ENCODE results near the gene ELMOD1.

Gene ELMOD1

DNA sequence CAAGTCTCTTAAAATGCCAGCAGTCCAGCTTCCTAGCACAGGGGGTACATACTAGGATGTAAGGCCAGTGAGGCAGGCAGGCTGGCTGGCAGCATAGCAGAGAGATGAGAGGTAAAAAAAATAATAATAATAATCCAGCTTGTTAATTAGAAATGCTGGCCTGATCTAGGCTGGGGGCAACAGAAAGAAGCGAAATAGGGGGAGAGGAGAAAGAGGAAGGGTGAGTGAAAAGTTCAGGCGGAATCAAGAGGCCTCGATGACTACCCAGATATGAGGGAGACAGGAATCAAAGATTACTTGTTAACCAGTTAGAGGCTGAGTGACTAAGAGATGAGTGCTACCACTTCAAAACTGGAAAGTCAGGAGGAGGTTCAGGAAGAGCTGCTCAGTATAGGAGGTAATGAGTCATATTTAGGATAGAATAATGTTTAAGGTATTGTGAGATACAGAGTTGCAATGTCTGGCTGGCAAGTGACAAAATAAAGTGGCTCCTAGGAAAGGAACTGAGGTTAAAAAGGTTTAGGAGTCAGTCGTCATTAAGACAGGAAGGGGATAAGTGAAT lies 28.2 kb upstream of the ELMOD1 start:
- H3K27ac ChIP-seq: no peak overlapping the region
- TF ChIP-seq, protein P1, sequence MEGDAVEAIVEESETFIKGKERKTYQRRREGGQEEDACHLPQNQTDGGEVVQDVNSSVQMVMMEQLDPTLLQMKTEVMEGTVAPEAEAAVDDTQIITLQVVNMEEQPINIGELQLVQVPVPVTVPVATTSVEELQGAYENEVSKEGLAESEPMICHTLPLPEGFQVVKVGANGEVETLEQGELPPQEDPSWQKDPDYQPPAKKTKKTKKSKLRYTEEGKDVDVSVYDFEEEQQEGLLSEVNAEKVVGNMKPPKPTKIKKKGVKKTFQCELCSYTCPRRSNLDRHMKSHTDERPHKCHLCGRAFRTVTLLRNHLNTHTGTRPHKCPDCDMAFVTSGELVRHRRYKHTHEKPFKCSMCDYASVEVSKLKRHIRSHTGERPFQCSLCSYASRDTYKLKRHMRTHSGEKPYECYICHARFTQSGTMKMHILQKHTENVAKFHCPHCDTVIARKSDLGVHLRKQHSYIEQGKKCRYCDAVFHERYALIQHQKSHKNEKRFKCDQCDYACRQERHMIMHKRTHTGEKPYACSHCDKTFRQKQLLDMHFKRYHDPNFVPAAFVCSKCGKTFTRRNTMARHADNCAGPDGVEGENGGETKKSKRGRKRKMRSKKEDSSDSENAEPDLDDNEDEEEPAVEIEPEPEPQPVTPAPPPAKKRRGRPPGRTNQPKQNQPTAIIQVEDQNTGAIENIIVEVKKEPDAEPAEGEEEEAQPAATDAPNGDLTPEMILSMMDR (conservative IDR thresholded peaks at IDR 0.05): no peak

DNA sequence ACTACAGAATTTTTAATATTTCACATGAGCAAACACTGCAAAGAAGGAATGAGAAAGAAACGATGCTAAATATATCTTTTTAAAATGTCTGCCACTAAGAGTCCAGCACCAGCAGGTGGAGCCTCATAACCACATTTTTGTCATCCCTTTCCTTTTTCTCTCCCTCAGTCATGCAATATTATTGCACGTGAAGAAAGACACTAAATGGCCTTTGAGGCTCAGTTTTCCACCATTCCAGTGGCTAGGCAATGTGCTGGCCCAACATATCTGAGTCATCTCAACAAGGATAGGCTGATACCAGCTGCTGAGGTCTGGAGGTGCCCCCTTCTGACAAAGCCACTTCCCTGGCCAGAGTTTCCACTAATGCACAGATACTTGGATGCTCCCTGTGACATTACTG lies 27.2 kb upstream of the ELMOD1 start:
- TF ChIP-seq, protein P1 (conservative IDR thresholded peaks at IDR 0.05): peak; percentile 84
- H3K27ac ChIP-seq: no peak overlapping the region

DNA sequence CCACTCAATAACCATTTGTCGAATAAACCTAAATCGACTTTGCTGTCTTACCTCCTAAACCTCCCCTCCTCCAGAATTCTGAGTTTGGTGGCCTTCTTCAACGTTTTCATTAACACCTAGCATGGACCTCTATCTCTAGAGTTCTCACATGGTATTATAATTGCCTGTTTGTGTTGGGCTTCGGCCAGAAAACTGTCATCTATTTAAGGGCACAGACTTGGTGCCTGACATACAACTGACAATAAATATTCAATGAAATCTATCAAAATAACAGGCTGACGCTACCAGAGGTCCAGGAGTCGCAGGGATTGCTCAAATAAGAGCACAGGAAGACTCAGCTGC lies 26.1 kb upstream of the ELMOD1 start:
- TF ChIP-seq, protein P1 (conservative IDR thresholded peaks at IDR 0.05): no peak
- peak overlapping the region; percentile 79 for H3K27ac ChIP-seq

- peak within 1 kb of the TSS; percentile 79 for H3K27ac ChIP-seq
- TF ChIP-seq, protein P1 (conservative IDR thresholded peaks at IDR 0.05): no peak
Measured at GRCh38 chr11:107565219-107565937, 25.6 kb upstream of the ELMOD1 start, which contains the start of gene ALKBH8. Gene ALKBH8 (minus strand): TSS chr11:107565735. CDS start chr11:107560893, 4,842 bp downstream.

GRCh38 chr11:107565955-107566501 lies 24.9 kb upstream of the ELMOD1 start:
- H3K27ac ChIP-seq: peak overlapping the region; percentile 79

DNA sequence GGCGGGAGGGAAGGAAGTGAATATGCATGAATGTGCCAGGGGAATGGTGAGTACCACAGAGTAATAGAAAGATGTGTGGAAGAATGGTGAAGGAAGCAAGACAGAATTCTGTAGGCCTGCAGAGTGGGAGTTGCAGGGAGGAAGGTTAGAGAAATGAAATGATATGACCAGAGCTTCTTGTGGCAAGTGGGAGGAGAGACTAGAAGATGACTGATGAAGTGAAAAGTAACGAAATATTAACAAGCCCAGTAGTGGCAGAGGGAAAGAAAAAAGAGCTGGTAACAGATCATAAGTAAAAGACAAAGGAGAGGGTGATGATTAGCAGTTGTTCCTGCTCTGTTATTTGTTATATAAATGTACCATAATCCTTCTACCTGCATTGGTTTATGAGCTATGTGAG lies 24.4 kb upstream of the ELMOD1 start:
- no peak overlapping the region for H3K27ac ChIP-seq
- TF ChIP-seq, protein P1 (conservative IDR thresholded peaks at IDR 0.05): no peak

DNA sequence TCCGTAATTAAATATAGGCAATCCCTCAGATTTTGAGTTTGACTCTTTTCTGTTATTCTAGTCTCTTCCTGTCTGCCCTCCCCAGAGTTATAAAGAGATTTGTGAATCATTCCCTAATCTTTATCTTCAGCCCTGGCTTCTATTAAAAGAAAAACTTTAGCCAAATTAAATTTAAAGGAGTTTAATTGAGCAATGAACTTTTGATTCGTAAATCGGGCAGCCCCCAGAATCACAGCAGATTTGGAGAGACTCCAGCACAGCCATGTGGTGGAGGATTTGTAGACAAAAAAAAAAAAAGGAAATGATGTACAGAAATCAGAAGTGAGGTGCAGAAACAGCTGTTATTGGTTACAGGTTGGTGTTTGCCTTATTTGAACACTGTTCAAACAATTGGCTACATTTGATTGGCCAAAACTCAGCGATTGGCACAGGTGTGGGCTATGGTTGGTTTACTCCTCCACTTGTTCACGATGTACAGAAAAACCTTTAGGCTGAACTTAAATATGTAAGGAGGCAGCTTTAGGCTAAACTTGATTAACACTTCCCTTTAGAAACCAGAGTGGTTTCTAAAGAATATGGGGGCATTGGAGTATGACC lies 23.1 kb upstream of the ELMOD1 start:
- no peak overlapping the region for H3K27ac ChIP-seq

More for the DNA sequence above, 23.1 kb upstream of the ELMOD1 start:
- TF ChIP-seq, protein P1 (conservative IDR thresholded peaks at IDR 0.05): no peak
